ENCODE data around the gene PGBD5.

The PGBD5 gene

GRCh38 chr1:230394134-230394533, 32.0 kb downstream of the PGBD5 start:
- no peak for DNase-seq

GRCh38 chr1:230393722-230394121, 32.4 kb downstream of the PGBD5 start:
- no peak for DNase-seq

DNA sequence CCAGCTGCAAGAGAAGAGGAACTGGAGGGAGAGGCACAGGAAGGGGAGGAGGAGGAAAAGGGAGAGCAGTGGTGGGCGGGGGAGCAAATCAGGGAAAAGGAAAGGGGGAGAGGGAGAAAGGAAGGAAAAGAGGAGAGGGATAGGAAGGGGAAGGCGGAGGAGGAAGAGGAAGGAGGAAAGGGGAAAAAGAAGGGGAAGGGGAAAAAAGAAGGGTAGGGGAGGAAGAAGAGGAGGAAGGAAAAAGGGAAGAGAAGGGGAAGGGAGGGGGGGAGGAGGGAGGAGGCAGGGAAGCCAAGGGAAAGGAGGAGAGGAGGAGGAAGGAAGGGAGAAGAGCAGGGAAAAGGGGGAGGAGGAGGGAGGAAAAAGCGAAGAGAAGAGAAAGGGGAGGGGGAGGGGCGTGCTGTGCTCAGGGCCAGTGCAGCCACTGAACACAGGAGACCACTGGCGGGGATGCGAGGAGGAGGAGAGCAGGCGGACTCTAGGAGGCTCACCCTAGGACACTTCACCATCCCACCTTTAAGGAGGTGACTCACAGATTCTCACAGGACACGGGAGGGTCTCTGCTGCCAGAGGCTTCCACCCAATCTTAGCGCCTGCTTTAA, 33.1 kb downstream of the PGBD5 start:
- no peak for DNase-seq

- no peak for DNase-seq
Measured at GRCh38 chr1:230392536-230392909, 33.6 kb downstream of the PGBD5 start.

- DNase-seq, result no peak
Measured at GRCh38 chr1:230391776-230392535, 34.2 kb downstream of the PGBD5 start.

GRCh38 chr1:230390371-230390770, 35.8 kb downstream of the PGBD5 start:
- no peak for DNase-seq

- no peak for DNase-seq
Measured at GRCh38 chr1:230387876-230388275, 38.3 kb downstream of the PGBD5 start.

DNA sequence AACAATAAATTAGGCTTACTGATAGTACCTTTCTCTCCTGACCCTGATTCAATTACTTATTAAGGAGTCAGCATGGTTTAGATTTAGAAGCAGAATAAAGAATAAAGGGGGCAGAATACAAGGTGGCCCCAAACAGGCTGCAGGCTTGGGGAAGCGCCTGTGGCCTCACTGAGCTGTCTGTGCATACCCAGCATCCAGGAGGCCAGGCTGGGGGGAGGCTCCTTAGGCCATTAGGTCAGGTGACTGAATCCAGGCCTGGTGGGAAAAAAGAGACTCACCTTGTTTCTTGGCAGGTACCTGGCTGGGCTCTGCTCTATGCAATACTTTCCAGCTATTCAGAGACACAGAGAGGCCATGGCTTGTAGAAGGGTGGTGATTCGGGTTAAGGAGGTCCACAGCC, 38.8 kb downstream of the PGBD5 start:
- DNase-seq, result no peak

GRCh38 chr1:230386637-230387262, 39.4 kb downstream of the PGBD5 start:
- no peak for DNase-seq

GRCh38 chr1:230385930-230386329, 40.2 kb downstream of the PGBD5 start:
- no peak for DNase-seq

DNA sequence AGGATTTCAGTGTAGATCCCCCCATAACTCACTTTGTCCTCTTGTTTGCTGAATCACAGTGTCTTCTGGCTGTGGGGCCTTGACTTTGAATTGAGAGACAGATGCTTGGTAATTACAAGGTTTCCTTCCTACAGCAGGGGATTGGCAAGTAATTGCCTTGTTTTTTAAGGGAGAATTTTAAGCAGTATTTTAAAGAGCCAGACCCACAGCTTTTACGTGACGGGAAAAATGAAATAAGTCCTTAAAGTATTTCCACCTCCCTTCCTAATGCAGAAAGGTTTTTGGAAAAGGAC, 41.0 kb downstream of the PGBD5 start:
- no peak for DNase-seq

DNA sequence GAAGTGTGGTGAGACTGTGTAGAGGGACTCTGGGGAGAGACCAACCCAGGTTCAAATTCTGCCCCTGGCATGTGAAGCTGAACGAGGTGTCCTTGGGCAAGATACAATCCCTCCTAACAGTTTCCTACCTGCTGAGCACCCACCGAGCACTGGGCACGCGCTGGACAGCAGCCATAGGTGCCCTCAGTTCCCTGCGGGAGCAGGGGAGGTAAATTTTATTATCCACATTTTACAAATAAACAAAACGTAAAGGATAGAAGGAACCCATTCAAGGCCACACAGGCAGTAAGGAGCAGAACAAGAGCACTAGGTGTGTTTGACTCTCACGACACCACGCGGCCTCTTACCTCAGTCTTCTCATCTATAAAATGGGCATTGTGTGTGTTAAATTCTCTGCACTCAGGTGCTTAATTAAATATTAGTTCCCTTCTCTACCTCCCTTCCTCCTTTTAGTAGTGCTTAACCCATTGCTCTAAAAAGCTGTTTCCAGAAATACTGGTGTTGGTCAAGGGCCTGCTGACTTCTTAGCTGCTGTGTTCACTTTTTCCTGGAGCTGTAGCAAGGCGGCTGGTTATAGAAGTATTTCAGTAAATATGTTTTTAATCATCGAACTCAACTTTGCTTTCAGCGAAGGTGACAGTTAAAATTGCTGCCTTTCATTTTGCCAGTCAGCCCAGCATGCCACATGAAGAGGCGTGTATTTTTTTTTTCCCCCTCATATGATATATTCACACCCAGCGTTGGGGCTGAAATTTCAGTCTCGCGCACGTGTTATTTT, 41.6 kb downstream of the PGBD5 start:
- no peak for DNase-seq

GRCh38 chr1:230383425-230383824, 42.7 kb downstream of the PGBD5 start:
- no peak for DNase-seq

- DNase-seq, result no peak
Measured at GRCh38 chr1:230382001-230382491, 44.1 kb downstream of the PGBD5 start.

GRCh38 chr1:230381585-230381984, 44.5 kb downstream of the PGBD5 start:
- DNase-seq, result no peak

DNA sequence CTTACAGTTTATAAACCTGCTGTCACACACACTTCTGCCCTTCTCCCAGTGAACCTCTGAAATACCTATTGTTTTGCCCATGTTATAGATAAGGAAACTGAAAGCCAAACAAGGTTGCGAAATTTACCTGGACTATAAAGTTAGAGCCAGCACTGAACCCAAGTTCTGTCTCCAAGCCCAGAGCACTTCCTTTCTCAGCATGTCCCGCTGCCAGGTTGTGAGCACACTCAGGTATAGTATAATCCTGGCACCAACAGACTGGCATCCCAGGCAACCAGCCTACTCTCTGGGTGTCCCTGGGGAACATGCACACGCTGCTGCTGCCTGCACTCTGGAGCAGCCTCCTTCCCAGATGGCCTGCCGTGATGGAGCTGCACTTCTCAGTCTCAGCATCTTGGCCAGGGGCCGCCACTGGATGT, 45.1 kb downstream of the PGBD5 start:
- no peak for DNase-seq

DNA sequence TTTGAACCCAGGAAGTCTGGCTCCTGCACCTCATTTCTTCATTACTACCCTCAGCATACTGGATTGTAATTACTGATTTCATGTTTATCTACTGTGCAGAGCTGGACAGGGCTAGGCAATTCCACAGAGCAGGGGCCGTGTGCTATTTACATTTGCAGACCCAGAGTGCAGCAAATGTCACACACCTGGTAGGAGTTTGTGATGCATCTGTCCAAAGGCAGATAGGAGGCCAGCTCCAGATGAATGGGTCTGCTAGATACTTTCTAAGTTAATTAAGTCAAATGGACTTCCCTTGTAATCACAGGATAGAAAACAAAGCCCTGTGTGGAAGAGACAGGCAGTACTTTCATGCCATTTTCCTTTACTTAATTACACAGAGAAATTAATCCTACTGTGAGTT, 46.2 kb downstream of the PGBD5 start:
- no peak for DNase-seq

DNA sequence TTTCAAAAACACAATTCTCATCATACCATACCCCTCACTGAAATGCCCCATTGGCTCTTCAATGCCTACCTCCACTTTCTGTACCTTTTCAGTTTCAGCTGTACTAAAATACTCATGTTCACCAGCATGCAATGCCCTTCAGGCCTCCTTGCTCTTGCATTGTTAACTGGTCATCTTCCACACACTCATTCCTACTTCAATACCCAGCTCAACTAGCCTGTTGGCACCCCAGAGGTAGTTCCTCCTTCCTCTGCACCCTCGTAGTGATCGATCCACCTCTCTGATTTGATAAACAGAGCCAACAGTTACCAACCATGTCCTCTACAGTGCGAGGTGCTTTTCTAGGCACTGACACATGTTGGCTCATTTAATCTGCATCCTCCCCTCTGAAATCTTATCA, 46.7 kb downstream of the PGBD5 start:
- no peak for DNase-seq

DNA sequence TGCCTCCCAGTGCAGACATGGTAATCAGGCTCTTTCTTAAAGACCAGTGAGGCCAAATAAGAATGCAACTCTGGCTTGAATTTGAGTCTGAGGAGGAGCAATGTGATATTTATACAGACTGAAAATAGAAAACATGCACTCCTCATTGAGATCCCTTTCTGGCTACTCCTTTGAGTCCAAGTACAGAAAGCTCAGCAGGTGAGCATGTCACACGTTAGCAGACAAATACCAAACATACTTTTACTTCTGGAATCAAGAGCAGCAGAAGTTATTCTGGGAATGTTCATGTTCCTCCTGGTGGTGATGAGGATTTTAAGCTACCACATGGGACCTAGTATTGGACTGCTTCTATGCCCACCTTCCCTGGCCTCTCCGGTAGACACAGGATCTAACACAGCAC, 48.3 kb downstream of the PGBD5 start:
- no peak for DNase-seq

DNA sequence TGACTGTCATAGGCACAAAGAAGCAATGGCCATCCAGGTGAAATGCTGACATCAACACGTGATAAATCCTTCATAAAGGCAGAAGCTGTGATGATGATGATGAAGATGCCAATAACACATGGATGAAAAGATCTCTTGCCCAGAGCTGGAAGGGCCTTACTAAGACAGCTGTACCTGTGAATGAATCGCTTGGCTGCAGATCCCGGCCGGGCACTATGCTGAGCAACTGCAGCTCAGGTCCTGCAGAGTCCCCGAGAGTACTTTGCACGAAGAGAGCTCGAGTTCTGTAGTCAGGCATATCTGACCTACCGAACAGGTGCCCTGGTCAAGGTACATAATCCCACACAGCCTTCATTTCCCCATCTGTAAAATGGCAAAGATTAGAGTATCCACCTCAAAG, 48.8 kb downstream of the PGBD5 start:
- DNase-seq, result no peak

DNA sequence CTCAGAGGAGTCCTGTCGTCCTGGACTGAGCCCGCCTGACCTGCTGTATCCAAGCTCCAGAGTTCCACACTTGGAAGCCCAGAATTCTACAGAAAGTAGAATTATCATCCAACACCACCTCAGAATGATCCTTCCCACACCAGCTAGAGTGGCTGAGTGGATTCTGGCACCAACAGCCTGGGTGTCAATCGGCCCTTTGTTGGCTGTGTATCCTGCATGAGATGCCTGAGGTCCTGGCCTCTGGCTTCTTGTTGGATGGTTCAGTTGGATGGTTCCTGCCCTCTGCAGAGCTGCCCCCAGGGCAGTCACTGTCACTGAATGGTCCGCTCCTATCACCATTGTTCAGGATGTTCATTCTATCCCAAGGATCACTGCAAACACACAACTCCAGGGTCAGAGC, 49.8 kb downstream of the PGBD5 start:
- DNase-seq, result no peak

- no peak for DNase-seq
Measured at GRCh38 chr1:230375780-230376179, 50.4 kb downstream of the PGBD5 start.

DNA sequence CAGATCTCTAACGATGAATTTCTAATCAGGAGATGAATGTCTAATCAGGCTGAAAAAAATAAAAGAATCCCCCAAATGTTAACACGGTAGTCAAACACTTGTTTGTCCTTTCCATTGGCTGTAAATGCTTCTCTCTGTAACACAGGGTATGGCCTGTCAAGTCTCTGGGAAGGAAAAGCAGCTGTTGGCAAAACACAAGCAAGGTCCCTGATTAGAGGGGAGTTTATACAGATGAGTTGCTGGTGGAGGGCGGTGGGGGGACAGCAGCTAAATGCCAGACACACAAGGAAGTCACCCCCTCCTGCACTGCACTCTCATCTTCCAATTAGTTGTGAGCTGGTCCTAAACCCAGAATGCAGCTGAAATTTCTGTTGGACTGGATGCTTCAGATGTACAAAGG, 51.0 kb downstream of the PGBD5 start:
- no peak for DNase-seq

All from left hindlimb (tissue), 1 donor.